Activated CD4-positive, alpha-beta T cell treated with anti-CD3 and anti-CD28 coated beads for 36 hours (primary cell): Measurements from ENCODE around the gene SEPTIN6. TPM values are rescaled to one million over a fixed set of nuclear protein-coding genes. Genes with fewer than 3 reads are reported as not detected.

Experiments
- ATAC-seq: fragments of 200-7000 bp; cut with Tn5 transposase; one replicate; pipeline ENCODE4 v1.10.0; 2021; ENCODE audit warnings: mild to moderate bottlenecking, moderate library complexity
- CTCF ChIA-PET: fragments of 350-600 bp; sonication (Branson Sonifier 250); formaldehyde crosslinking; loops from one replicate; lab custom pipeline; 2021; ENCODE audit warnings: antibody characterized with exemption; lab: Charles Lee
- POLR2A ChIA-PET: fragments of 350-600 bp; sonication (Branson Sonifier 250); formaldehyde crosslinking; loops from one replicate; lab custom pipeline; 2021; ENCODE audit warnings: antibody characterized with exemption, inconsistent platforms; lab: Charles Lee
- DNase-seq: peaks from one replicate; pipeline ENCODE4 v3.0.0-alpha.2; 2020
- H3K27ac Mint-ChIP-seq: one replicate; pipeline ENCODE4 v1.8.0; 2021; ENCODE audit warnings: mixed read lengths
- H3K27me3 Mint-ChIP-seq: one replicate; pipeline ENCODE4 v1.8.0; 2021; ENCODE audit warnings: mixed read lengths
- H3K36me3 Mint-ChIP-seq: one replicate; pipeline ENCODE4 v1.8.0; 2021; ENCODE audit warnings: low read depth, mixed read lengths
- H3K4me1 Mint-ChIP-seq: one replicate; pipeline ENCODE4 v1.8.0; 2021; ENCODE audit warnings: mixed read lengths
- H3K4me3 Mint-ChIP-seq: one replicate; pipeline ENCODE4 v1.8.0; 2021; ENCODE audit warnings: mild to moderate bottlenecking, moderate library complexity, mixed read lengths
- H3K9me3 Mint-ChIP-seq: one replicate; pipeline ENCODE4 v1.8.0; 2021; ENCODE audit warnings: low read depth, mixed read lengths
- intact Hi-C, 2 experiments: fragments of 100-400 bp; cut with DNase I in 1 of 2; cut with micrococcal nuclease in 1 of 2; formaldehyde crosslinking; loops; one replicate each; pipeline versions ENCODE4 v1.14.2 to v1.15.1; 2022 to 2024; cut with DNase I, micrococcal nuclease
- total RNA-seq, 2 experiments: library from RNA; stranded (reverse); gene quantifications; one replicate each; pipeline ENCODE4 v1.2.3, GENCODE V29; 2021

SEPTIN6 gene
- total RNA-seq, 2 experiments from 2014 or later, result 183 to 233 TPM

DNA sequence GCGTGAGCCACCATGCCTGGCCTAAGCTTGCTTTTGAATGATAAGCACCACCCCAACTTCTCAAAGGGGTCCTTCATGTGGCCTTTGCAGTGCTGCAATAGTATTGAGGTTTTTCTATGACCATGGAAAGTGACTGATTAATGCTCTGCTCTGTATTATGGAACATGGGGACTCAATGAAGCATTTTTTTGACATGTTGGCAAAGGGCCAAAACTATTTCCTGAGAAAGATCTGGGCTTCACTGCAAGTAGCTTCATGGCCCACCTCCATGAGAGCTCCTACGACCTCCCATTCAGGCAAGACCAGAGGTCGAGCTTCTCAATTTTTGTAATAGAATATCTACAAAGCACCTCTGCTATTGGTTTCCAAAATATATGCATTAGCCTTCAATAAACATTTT is 16.7 kb upstream of the SEPTIN6 start:
- POLR2A ChIA-PET, result no interaction called here
- ATAC-seq, result no peak
- Mint-ChIP-seq H3K4me3 (no peak overlapping the region), H3K27me3 (no peaks in the 10 kb centered on the region), H3K9me3 (no peaks in the 10 kb centered on the region), H3K36me3 (no peaks in the 10 kb centered on the region), H3K4me1 (no peaks in the 10 kb centered on the region), H3K27ac (no peak overlapping the region)
- CTCF ChIA-PET, result interaction anchor here (0.6 to 1.2 kb wide), 4 partner anchors 11 to 138 kb away, joined by 3 to 4 read pairs (median 3); partner anchors contain the start of gene SEPTIN6
- intact Hi-C loops, result no loop called here
- no peak for DNase-seq

DNA sequence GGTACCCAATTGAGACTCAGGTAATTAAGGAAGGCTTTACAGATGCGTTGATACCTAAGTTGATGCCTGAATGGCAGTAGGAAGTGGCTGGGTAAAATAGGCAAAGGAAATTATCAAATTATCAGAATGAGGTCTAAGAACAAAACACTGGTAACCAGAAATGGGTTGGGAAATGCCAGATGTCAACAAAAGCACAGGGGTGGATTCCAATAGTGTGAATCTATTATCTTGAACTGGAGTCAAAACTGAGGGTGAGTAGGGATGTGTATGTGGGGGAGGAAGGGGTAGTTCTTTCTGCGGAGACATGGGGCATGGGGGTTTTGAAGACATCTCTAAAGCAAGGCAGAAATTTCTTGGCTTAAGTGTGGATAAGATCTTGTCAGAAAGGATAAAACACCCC is 16.0 kb upstream of the SEPTIN6 start:
- H3K4me3 Mint-ChIP-seq, result no peak overlapping the region
- no peaks in the 10 kb centered on the region for H3K36me3 Mint-ChIP-seq
- no peaks in the 10 kb centered on the region for H3K27me3 Mint-ChIP-seq
- ChIA-PET POLR2A (no interaction called here), CTCF (interaction anchor here (1.0 to 1.2 kb wide), 2 partner anchors 16 to 99 kb away, joined by 3 read pairs; partner anchors contain the start of gene SEPTIN6)
- no peaks in the 10 kb centered on the region for H3K4me1 Mint-ChIP-seq
- no peak for DNase-seq
- H3K27ac Mint-ChIP-seq, result no peak overlapping the region
- intact Hi-C loops, result no loop called here
- no peak for ATAC-seq
- no peaks in the 10 kb centered on the region for H3K9me3 Mint-ChIP-seq

DNA sequence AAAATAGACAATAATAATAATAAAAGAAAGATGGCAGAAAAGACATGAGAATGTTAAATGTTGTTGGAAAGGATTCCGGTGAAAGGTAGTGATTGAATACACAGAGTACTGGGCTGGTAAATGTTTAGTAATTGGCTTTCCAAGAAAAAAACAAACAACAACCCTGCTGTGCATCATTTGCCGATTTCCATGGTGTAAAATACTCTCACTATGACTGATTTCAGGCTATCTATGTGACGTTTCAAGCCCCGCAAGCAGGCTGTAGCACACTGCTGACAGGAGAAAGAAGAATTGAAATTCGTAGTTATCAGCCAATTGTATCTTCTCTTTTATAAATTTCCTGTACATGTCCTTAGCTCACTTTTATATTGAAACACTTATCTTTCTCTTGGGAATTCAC is 13.6 kb upstream of the SEPTIN6 start:
- CTCF ChIA-PET, result no interaction called here
- no peak overlapping the region for H3K4me3 Mint-ChIP-seq
- no peaks in the 10 kb centered on the region for H3K4me1 Mint-ChIP-seq
- POLR2A ChIA-PET, result no interaction called here
- ATAC-seq (peak; percentile 66), DNase-seq (no peak)
- no peaks in the 10 kb centered on the region for H3K27me3 Mint-ChIP-seq
- intact Hi-C loops, result no loop called here
- H3K36me3 Mint-ChIP-seq, result no peaks in the 10 kb centered on the region
- H3K9me3 Mint-ChIP-seq, result no peaks in the 10 kb centered on the region
- no peak overlapping the region for H3K27ac Mint-ChIP-seq

DNA sequence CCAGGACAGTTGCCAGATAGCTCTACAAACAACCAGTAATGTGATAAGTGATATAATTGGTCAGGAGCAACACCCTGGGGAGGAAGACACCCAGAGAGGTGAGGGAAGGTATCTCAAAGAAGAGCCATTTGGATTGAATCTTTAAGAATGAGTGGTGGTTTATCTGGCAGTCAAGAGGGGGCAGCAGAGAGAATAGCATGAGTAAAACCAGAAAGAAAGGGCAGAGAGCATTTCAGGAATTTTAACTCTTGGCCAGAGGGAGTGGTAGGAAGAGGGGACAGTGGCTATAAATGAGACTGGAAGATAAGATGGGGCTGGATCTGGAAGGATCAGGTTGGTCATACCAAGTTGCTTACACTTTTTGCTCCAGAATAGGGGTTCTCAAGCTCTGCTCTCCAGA is 5.9 kb upstream of the SEPTIN6 start:
- POLR2A ChIA-PET, result interaction anchor here (0.6 kb wide), 1 partner anchor 697 kb away, joined by 8 read pairs; no protein-coding TSS in a partner anchor
- Mint-ChIP-seq H3K4me3 (no peak overlapping the region), H3K4me1 (no peaks in the 10 kb centered on the region), H3K9me3 (no peaks in the 10 kb centered on the region), H3K36me3 (no peaks in the 10 kb centered on the region), H3K27ac (no peak overlapping the region), H3K27me3 (no peaks in the 10 kb centered on the region)
- DNase-seq, result no peak
- intact Hi-C loops, result loop anchor here (2.0 to 10.0 kb wide), 2 partner anchors 32 to 464 kb away; partner anchors contain the start of gene PGRMC1 (in 1 of the 2)
- peak; percentile 64 for ATAC-seq
- CTCF ChIA-PET, result interaction anchor here (0.9 to 1.8 kb wide), 4 partner anchors 11 to 81 kb away, joined by 3 to 5 read pairs (median 4); no protein-coding TSS in a partner anchor

DNA sequence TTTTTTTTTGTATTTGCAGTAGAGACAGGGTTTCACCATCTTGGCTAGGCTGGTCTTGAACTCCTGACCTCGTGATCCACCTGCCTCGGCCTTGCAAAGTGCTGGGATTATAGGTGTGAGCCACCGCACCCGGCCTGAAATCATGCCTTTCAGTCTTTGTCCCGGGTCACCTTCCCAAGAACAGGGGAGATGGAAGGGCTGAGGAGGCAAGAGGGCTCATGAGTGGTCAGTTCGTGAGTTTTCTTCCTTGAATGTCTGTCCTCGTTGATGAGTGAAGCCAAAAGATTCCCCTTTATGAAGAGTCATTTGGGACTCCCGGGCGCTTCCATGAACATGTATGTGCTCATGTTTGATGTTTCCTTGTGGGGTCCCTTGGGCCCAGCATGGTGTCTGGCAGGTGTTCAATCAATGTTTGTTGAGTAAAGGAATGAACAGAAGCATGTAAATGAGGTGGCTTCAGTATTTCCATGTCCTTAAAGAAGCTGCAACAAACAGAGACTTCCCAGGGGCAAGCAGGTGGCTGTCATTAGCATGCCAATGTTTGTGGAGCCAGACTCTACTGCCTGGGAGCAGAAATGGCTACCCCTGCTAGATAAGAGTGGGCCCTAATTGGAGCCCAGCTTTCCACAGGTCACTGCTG is 3.4 kb upstream of the SEPTIN6 start:
- DNase-seq (no peak), ATAC-seq (no peak)
- Mint-ChIP-seq H3K9me3 (no peaks in the 10 kb centered on the region), H3K36me3 (peaks cover 4% of the 10 kb centered on the region), H3K27me3 (no peaks in the 10 kb centered on the region), H3K4me1 (no peaks in the 10 kb centered on the region), H3K27ac (no peak overlapping the region), H3K4me3 (no peak overlapping the region)
- intact Hi-C loops, result loop anchor here in 1 of 2 experiments (10.0 kb wide), 1 partner anchor 462 kb away; the partner anchor contains the start of gene PGRMC1
- POLR2A ChIA-PET, result interaction anchor here (0.6 kb wide), 1 partner anchor 11 kb away, joined by 6 read pairs; no protein-coding TSS in a partner anchor
- CTCF ChIA-PET, result interaction anchor here (1.1 kb wide), 1 partner anchor 12 kb away, joined by 4 read pairs; no protein-coding TSS in a partner anchor

DNA sequence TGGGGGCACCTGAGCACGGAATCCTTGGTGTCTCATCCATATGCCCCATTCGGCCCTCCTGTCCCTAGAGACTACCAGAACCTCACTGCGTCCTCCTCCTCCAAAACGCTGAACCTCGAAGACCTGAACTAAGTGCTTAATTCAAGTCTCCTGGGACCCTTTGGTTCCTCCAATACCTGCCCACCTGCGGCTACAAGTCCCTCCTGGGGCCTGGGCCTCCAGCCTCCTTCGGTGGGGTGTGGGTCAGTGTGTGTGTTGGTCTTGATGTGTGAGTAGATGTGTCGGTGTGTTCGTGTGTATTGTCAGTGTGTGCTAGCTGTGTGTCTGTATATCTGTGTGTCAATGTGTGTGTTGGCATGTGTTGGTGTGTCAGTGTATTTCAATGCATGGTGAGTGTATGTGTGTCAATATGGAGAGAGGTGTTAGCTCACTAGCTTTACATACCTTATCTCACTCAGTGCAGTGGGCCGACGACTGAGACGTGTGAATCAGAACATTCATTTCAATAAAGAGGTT is 2.6 kb upstream of the SEPTIN6 start:
- POLR2A ChIA-PET, result interaction anchor here (0.6 kb wide), 1 partner anchor 10 kb away, joined by 6 read pairs; no protein-coding TSS in a partner anchor
- Mint-ChIP-seq H3K4me1 (no peaks in the 10 kb centered on the region), H3K9me3 (no peaks in the 10 kb centered on the region), H3K36me3 (peaks cover 11% of the 10 kb centered on the region), H3K27ac (no peak overlapping the region), H3K4me3 (no peak overlapping the region), H3K27me3 (no peaks in the 10 kb centered on the region)
- CTCF ChIA-PET, result interaction anchor here (0.5 to 1.1 kb wide), 3 partner anchors 11 to 68 kb away, joined by 3 to 4 read pairs (median 3); no protein-coding TSS in a partner anchor
- ATAC-seq (no peak), DNase-seq (no peak)
- intact Hi-C loops, result loop anchor here in 1 of 2 experiments (10.0 kb wide), 1 partner anchor 461 kb away; the partner anchor contains the start of gene PGRMC1

DNA sequence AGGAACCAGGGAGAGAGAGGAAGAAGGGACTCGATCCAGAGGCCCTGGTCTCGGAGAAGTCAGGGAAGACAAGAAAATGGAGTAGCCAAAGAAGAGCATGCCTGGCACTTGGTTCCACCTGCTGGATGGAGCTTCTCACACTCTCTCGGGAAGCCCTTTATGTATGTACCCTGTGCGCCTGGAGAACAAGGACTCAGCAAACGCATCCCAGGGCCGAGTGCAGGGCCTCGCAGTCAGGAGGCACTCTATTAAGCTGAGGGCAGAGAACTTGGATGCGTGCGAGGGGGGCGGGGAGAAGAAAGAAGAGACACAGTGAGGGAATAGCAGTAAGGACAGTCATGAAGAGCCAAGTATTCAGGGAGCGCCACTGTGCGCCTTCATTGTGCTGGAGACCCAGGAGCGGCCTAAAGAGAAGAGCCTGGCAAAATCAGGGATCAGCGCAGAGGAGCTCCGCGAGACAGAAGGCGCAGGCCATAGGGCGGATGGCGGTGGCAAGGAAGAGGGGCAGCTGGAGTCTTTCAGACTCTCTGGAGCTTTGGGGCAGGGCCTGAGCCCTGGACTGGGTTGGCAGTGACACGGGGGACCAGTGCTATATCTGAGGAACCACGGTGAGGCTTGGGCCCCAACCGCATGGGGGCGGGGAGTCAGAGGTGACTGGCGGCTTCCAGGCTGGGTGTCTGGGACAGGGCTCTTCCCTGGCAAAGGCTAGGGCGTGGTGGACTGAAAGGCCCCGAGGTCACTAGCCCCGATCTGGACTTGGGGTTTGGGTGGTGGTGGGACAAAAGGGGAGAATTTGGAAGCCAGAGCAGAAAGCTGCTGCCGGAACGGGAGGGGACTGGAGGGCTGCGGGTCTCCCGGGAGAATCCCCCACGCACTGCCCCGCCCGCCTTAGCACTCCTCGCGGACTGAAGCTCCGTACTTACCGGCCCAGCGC is 1.9 kb upstream of the SEPTIN6 start:
- H3K27me3 Mint-ChIP-seq, result no peaks in the 10 kb centered on the region
- DNase-seq (no peak), ATAC-seq (no peak)
- H3K27ac Mint-ChIP-seq, result no peak overlapping the region
- H3K36me3 Mint-ChIP-seq, result peaks cover 16% of the 10 kb centered on the region
- H3K4me3 Mint-ChIP-seq, result no peak overlapping the region
- H3K4me1 Mint-ChIP-seq, result peaks cover 2% of the 10 kb centered on the region
- no peaks in the 10 kb centered on the region for H3K9me3 Mint-ChIP-seq
- ChIA-PET POLR2A (no interaction called here), CTCF (interaction anchor here (0.5 to 1.7 kb wide), 5 partner anchors 10 to 73 kb away, joined by 3 to 9 read pairs (median 3); no protein-coding TSS in a partner anchor)
- intact Hi-C loops, result loop anchor here (5.0 to 10.0 kb wide), 2 partner anchors 123 to 460 kb away; partner anchors contain the start of genes PGRMC1 (in 1 of the 2) and UBE2A (in 1 of the 2)

DNA sequence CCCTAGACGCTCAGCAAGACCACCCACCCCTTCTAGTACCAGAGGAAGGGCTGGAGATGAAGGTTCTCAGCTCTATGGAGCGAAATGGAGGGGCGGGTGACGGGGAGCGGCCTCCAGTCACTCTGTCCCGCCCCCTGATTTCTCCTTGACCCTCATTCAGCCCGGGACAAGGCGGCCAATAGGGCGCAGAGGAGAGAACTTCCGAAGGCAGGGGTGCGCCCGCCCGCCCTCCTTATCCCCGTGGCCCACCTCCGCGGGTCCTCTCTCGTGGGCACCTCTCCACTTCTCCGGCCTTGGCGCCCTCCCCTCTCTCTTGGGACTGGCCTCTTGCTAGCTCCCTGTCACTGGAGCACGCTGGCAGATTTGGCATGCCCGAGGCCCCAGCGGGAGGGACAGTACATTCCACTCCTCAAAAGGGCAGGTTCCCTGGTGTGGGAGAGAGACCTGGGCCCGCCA is 1.1 kb upstream of the SEPTIN6 start:
- Mint-ChIP-seq H3K4me1 (peaks cover 3% of the 10 kb centered on the region), H3K36me3 (peaks cover 17% of the 10 kb centered on the region), H3K4me3 (peak overlapping the region; percentile 98), H3K27ac (no peak overlapping the region), H3K27me3 (no peaks in the 10 kb centered on the region), H3K9me3 (no peaks in the 10 kb centered on the region)
- intact Hi-C loops, result loop anchor here (1.0 to 10.0 kb wide), 13 partner anchors 15 to 459 kb away; partner anchors contain the start of genes UBE2A (in 2 of the 2), NDUFA1 (in 1 of the 2), NKRF (in 1 of the 2) and PGRMC1 (in 1 of the 2)
- CTCF ChIA-PET, result interaction anchor here (0.6 to 1.7 kb wide), 3 partner anchors 33 to 72 kb away, joined by 3 to 9 read pairs (median 3); no protein-coding TSS in a partner anchor
- POLR2A ChIA-PET, result interaction anchor here (1.8 kb wide), 1 partner anchor 46 kb away, joined by 12 read pairs; no protein-coding TSS in a partner anchor
- no peak for DNase-seq
- ATAC-seq, result no peak

DNA sequence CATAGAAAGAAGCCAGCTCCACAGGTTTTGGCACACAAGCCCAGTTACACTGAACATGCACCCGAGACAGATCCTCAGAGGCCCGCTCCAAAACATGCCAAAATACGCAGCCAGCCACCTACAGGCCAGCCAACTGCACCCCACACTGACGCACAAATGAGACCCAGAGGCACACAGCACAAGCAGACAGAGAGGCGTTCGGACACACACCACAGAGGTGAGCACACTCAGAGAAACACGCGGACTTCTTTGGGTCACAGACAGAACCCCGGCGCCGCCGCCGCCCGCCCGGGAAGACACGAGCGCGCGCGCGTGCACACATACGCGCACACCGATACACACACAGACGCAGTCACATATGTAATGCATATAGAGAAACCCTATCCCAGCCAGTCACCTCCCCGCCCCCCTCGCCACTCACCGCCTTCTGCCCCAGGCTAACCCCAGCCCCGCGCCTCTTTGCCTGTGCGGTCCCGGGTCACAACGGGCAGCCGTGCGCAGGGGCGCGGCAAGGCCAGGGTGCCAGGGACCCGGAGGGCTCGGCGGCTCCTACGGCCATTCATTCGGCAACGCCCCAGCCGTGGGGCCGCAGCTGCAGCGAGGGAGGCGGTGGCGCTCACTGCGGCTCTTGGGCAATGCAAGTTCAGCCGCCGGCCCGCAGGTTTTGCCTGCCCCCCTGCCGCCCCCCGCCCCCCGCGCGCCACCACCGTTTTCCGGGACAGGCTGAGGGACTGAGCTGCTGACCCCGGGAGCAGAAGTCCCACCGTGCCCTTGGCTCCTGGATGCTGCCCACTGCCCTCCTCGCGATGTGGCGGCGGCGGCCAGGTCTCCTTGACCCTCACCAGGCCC is 553 bp downstream of the SEPTIN6 start:
- Mint-ChIP-seq H3K4me1 (peaks cover 11% of the 10 kb centered on the region), H3K27me3 (no peaks in the 10 kb centered on the region), H3K27ac (peak overlapping the region; percentile 98), H3K9me3 (no peaks in the 10 kb centered on the region), H3K4me3 (peak overlapping the region; percentile 98), H3K36me3 (peaks cover 17% of the 10 kb centered on the region)
- DNase-seq, result peak; percentile 81
- POLR2A ChIA-PET, result interaction anchor here (0.6 to 2.7 kb wide), 10 partner anchors 8 to 106 kb away, joined by 3 to 16 read pairs (median 7); partner anchors contain the start of gene RPL39
- intact Hi-C loops, result loop anchor here (1.0 to 10.0 kb wide), 14 partner anchors 14 to 458 kb away; partner anchors contain the start of genes NKRF (in 2 of the 2), UBE2A (in 2 of the 2), NDUFA1 (in 1 of the 2) and PGRMC1 (in 1 of the 2)
- ATAC-seq, result peak; percentile 30
- CTCF ChIA-PET, result interaction anchor here (0.6 to 1.4 kb wide), 8 partner anchors 9 to 221 kb away, joined by 3 to 12 read pairs (median 3); partner anchors contain the start of gene SOWAHD
